Measurements from ENCODE around the gene WDFY4.

WDFY4 gene

GRCh38 chr10:48720611-48721010 lies 35.9 kb downstream of the WDFY4 start:
- Mint-ChIP-seq H3K4me1 (ENCODE audit: low read depth in 2 of 2) (no peaks in the 10 kb centered on the region), H3K27me3 (peaks cover 0 to 5% of the 10 kb centered on the region in 2 donors)
- ATAC-seq (replicated peaks), result no peak

DNA sequence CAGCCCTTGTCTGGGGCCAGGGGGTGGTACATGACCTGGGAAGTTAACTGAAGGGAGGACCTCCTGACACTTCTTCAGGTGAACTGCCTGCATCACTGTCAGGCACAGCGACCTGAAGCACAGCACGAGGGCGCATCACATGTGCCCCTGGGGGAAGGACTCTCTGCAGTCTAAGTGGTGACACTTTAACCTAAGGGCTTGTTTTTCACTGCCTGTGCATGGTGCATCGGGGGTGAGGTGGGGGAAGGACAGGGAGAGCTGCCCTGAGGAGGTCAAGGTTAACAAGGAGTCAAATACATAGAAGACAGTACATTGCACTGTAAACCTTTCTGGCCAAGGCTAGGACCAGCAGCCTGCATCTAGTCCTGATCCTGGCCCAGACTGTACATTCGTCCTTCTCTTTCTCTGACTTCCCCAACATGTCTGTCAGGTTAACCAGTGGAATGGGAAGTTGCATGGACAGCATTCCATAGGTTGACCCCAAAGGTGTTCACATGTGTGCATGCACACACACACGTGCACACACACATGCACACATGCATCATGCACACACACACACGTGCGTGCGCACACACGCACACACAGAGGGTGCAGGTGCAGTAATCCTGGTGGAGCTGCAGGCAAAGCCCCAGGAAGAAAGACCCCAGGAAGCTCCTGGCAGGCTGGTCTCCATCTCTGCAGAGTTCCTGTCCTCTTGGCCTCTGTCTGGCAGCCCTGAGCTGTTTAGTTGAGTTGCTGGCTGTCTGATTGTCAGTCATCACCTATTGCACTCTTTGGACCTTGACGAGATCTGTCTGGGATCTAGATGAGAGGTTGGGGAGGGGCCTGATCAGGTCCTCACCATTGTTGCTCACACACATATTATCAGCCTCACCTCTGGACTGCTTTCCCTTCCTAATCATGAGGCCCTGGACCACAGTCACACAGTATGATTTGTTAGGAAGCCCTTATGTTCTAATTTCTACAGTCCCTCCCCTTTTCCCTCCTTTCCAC lies 37.8 kb downstream of the WDFY4 start:
- no peak overlapping the region for H3K4me3 Mint-ChIP-seq
- ATAC-seq (replicated peaks) (no peak), DNase-seq (no peak)
- H3K27me3 Mint-ChIP-seq, result peaks cover 5 to 6% of the 10 kb centered on the region in 2 donors
- H3K9me3 Mint-ChIP-seq, result no peaks in the 10 kb centered on the region
- H3K27ac Mint-ChIP-seq, result no peak overlapping the region
- peaks cover 4% of the 10 kb centered on the region for H3K36me3 Mint-ChIP-seq (ENCODE audit: insufficient read depth)
- H3K4me1 Mint-ChIP-seq (ENCODE audit: low read depth in 2 of 2), result no peaks in the 10 kb centered on the region

More at GRCh38 chr10:48720611-48721010, 35.9 kb downstream of the WDFY4 start:
- DNase-seq, result no peak
- Mint-ChIP-seq H3K27ac (no peak overlapping the region), H3K9me3 (no peaks in the 10 kb centered on the region), H3K4me3 (no peak overlapping the region), H3K36me3 (ENCODE audit: insufficient read depth) (peaks cover 4% of the 10 kb centered on the region)

- H3K9me3 Mint-ChIP-seq, result no peaks in the 10 kb centered on the region
- no peak overlapping the region for H3K4me3 Mint-ChIP-seq
- no peak overlapping the region for H3K27ac Mint-ChIP-seq
- no peak for ATAC-seq (replicated peaks)
- H3K36me3 Mint-ChIP-seq (ENCODE audit: insufficient read depth), result peaks cover 4% of the 10 kb centered on the region
- H3K27me3 Mint-ChIP-seq, result peaks cover 5 to 20% of the 10 kb centered on the region in 2 donors
- H3K4me1 Mint-ChIP-seq (ENCODE audit: low read depth in 2 of 2), result no peaks in the 10 kb centered on the region
- no peak for DNase-seq
These were observed 39.5 kb downstream of the WDFY4 start for GRCh38 chr10:48724127-48724526.

DNA sequence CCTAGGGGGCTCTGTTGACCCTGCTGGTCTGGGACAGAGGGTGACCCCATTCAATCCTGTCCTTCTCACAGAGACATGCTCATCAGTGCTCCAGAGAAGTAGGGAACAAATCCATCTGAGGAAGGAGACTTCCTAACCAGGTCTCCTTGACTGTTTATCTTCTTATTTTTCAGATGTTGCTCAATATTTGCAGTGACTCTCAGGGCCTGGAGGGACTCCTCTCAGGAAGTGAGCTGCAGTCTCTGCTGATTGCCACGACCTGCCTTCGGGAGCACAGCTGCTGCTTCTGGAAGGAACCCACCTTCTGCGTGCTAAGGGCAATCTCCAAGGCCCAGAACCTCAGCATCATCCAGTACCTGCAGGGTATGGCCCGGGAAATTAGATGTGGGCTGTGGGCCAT lies 41.0 kb downstream of the WDFY4 start:
- Mint-ChIP-seq H3K27me3 (peaks cover 5 to 28% of the 10 kb centered on the region in 2 donors), H3K9me3 (no peaks in the 10 kb centered on the region), H3K4me1 (ENCODE audit: low read depth in 2 of 2) (no peaks in the 10 kb centered on the region), H3K36me3 (ENCODE audit: insufficient read depth) (peaks cover 4% of the 10 kb centered on the region), H3K4me3 (no peak overlapping the region), H3K27ac (no peak overlapping the region)
- no peak for DNase-seq
- no peak for ATAC-seq (replicated peaks)

GRCh38 chr10:48727866-48728265 lies 43.2 kb downstream of the WDFY4 start:
- DNase-seq, result no peak
- Mint-ChIP-seq H3K4me1 (ENCODE audit: low read depth in 2 of 2) (no peaks in the 10 kb centered on the region), H3K27ac (no peak overlapping the region), H3K27me3 (peaks cover 5 to 36% of the 10 kb centered on the region in 2 donors), H3K9me3 (no peaks in the 10 kb centered on the region), H3K4me3 (no peak overlapping the region), H3K36me3 (ENCODE audit: insufficient read depth) (peaks cover 4% of the 10 kb centered on the region)
- no peak for ATAC-seq (replicated peaks)

DNA sequence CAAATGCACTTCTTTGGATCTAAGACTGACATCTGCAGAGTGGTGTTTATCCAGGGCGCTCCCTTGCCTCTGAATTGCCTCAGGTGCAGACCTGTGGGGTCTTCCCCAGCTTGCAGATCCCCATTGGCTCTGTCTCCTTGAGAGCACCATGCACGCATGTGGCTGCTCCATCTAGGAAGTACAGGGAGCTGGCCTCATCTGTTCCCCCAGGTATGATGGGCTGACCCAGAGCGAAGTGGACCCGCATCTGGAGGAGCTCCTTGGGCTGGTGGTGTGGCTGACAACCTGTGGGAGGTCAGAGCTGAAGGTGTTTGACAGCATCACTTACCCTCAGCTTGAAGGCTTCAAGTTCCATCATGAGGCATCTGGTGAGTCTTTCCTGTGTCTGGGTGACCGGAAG lies 44.5 kb downstream of the WDFY4 start:
- H3K4me1 Mint-ChIP-seq (ENCODE audit: low read depth in 2 of 2), result no peaks in the 10 kb centered on the region

DNA sequence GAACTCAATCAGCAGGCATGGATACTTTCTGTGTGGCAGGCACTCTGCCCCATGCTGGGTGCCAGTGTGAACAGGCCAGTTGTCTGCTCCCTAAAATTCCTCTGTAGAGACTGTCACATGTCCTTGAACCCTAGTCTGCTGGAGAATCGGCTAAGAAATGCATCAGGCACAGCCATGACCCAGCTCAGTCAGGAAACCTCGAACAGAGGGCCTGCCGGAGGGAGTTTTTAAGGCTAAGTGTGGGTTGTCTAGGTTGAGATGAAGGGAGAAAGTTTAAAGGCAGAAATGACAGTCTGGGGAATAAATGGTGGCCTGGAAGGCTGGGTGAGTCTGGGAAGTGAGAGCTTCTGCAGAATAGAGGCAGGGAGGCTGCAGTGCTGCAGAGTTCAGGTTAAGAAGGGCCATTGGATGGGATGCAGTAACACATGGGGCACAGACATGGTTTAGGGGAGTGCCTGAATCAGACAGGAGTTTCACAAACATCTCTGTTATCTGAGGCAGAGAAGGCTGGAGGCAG lies 45.3 kb downstream of the WDFY4 start:
- Mint-ChIP-seq H3K4me1 (ENCODE audit: low read depth in 2 of 2) (no peaks in the 10 kb centered on the region), H3K9me3 (no peaks in the 10 kb centered on the region), H3K27me3 (peaks cover 5 to 37% of the 10 kb centered on the region in 2 donors), H3K4me3 (no peak overlapping the region), H3K36me3 (ENCODE audit: insufficient read depth) (no peaks in the 10 kb centered on the region), H3K27ac (no peak overlapping the region)
- no peak for DNase-seq
- ATAC-seq (replicated peaks), result no peak

More for the DNA sequence above, 44.5 kb downstream of the WDFY4 start:
- Mint-ChIP-seq H3K27ac (no peak overlapping the region), H3K36me3 (ENCODE audit: insufficient read depth) (no peaks in the 10 kb centered on the region), H3K9me3 (no peaks in the 10 kb centered on the region), H3K27me3 (peaks cover 5 to 37% of the 10 kb centered on the region in 2 donors), H3K4me3 (no peak overlapping the region)
- ATAC-seq (replicated peaks), result no peak
- no peak for DNase-seq

- H3K27ac Mint-ChIP-seq, result no peak overlapping the region
- H3K27me3 Mint-ChIP-seq, result peaks cover 5 to 37% of the 10 kb centered on the region in 2 donors
- H3K36me3 Mint-ChIP-seq (ENCODE audit: insufficient read depth), result no peaks in the 10 kb centered on the region
- no peak for ATAC-seq (replicated peaks)
- H3K4me1 Mint-ChIP-seq (ENCODE audit: low read depth in 2 of 2), result no peaks in the 10 kb centered on the region
- no peaks in the 10 kb centered on the region for H3K9me3 Mint-ChIP-seq
- DNase-seq, result no peak
- H3K4me3 Mint-ChIP-seq, result no peak overlapping the region
These were observed 46.5 kb downstream of the WDFY4 start for GRCh38 chr10:48731141-48731540.

DNA sequence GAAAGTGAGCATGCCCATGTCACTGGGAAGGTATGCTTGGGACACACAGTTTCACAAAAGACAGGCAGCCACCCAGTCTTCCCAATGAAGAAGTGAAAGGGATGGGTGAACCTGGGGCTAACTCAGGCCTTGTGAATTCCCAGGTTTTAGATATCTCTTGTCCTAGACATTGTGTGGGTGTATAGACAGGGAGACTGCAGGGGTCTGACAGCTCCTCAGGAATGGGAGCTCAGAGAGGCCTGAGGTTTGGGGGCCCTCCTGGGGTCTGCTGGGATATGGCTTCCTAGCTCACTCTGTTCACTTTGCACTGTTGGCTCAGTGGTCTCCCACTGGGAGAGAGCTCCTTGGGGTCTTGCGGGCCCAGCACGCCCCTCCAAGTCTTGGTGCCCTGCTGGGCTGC lies 47.0 kb downstream of the WDFY4 start:
- Mint-ChIP-seq H3K36me3 (ENCODE audit: insufficient read depth) (no peaks in the 10 kb centered on the region), H3K9me3 (no peaks in the 10 kb centered on the region), H3K27ac (no peak overlapping the region), H3K4me3 (no peak overlapping the region), H3K4me1 (ENCODE audit: low read depth in 2 of 2) (no peaks in the 10 kb centered on the region), H3K27me3 (peaks cover 5 to 37% of the 10 kb centered on the region in 2 donors)
- no peak for ATAC-seq (replicated peaks)
- no peak for DNase-seq

DNA sequence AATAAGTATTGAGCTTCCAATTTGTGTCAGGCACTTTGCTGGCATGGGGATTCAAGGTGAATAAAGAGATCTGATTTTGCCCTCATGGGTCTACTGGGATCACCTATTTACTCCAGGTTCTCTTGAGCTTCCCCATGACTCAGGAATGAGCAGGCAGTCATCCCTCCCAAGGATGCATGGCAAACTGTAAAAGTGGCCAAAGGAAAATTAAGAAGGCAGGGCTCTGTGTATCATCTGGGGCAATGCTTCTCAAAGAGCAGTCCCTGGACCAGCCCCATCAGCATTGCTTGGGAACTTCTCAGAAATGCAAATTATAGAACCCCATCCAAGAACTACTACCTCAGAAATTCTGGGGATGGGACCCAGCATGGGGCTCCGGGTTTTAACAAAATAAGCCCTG lies 48.7 kb downstream of the WDFY4 start:
- no peak for DNase-seq
- ATAC-seq (replicated peaks), result no peak
- Mint-ChIP-seq H3K27ac (no peak overlapping the region), H3K4me3 (no peak overlapping the region), H3K4me1 (ENCODE audit: low read depth in 2 of 2) (no peaks in the 10 kb centered on the region), H3K9me3 (no peaks in the 10 kb centered on the region), H3K27me3 (peaks cover 11 to 24% of the 10 kb centered on the region in 2 donors), H3K36me3 (ENCODE audit: insufficient read depth) (no peaks in the 10 kb centered on the region)

DNA sequence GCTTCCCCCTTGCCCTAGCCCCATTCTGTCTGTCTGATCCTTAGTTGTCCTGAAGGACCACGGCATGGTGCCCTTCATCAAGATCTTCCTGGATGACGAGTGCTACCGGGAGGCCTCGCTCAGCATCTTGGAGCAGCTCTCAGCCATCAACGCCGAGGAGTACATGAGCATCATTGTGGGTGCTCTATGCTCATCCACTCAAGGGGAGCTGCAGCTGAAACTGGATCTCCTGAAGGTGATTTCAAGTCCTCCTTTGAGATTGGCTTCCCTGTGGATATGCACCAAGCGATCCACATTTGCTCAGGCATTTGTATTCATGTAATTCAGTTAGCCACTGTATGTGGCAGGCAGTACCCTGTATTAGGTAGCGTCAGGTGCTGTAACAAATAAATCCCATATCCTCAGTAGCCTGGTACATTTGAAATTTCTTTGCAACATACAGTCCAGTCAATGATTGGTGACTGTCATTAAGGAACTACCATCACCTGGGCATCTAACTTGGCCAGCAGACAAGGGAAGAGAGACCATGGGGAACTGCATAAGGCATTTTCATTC lies 51.2 kb downstream of the WDFY4 start:
- ATAC-seq (replicated peaks) (no peak), DNase-seq (no peak)
- H3K27me3 Mint-ChIP-seq, result peaks cover 10 to 12% of the 10 kb centered on the region in 2 donors
- H3K4me1 Mint-ChIP-seq (ENCODE audit: low read depth in 2 of 2), result no peaks in the 10 kb centered on the region
- H3K9me3 Mint-ChIP-seq, result no peaks in the 10 kb centered on the region
- no peak overlapping the region for H3K27ac Mint-ChIP-seq
- H3K36me3 Mint-ChIP-seq (ENCODE audit: insufficient read depth), result no peaks in the 10 kb centered on the region
- H3K4me3 Mint-ChIP-seq, result no peak overlapping the region

GRCh38 chr10:48736596-48736995 lies 51.9 kb downstream of the WDFY4 start:
- Mint-ChIP-seq H3K4me3 (no peak overlapping the region), H3K27ac (no peak overlapping the region), H3K36me3 (ENCODE audit: insufficient read depth) (no peaks in the 10 kb centered on the region), H3K4me1 (ENCODE audit: low read depth in 2 of 2) (no peaks in the 10 kb centered on the region), H3K9me3 (no peaks in the 10 kb centered on the region), H3K27me3 (peaks cover 10 to 12% of the 10 kb centered on the region in 2 donors)
- no peak for ATAC-seq (replicated peaks)
- no peak for DNase-seq

- Mint-ChIP-seq H3K36me3 (ENCODE audit: insufficient read depth) (no peaks in the 10 kb centered on the region), H3K9me3 (no peaks in the 10 kb centered on the region), H3K27ac (no peak overlapping the region), H3K4me1 (ENCODE audit: low read depth in 2 of 2) (no peaks in the 10 kb centered on the region), H3K4me3 (no peak overlapping the region), H3K27me3 (peaks cover under 1 to 12% of the 10 kb centered on the region in 2 donors)
- ATAC-seq (replicated peaks), result no peak
- DNase-seq, result no peak
These were observed 53.2 kb downstream of the WDFY4 start for GRCh38 chr10:48737886-48738285.

DNA sequence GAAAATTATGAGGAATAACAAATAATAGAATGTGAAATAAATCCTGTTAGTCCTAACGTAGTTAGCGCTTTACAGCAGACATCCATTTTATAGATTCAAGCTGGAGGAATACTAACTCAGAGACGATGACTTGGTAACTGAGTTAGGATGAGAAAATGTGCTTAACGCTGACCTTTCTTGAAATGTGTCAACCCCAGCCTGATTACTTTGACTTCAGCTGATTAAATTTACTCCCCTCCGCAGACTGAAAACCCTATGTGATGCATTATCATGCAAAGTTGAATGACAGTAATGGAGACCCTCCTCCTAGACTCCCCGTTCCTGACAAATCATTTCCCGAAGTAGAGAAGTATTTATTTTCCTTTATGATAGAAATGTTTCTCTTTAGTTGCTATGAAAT lies 54.5 kb downstream of the WDFY4 start:
- Mint-ChIP-seq H3K9me3 (no peaks in the 10 kb centered on the region), H3K4me1 (ENCODE audit: low read depth in 2 of 2) (no peaks in the 10 kb centered on the region), H3K27ac (no peak overlapping the region), H3K4me3 (no peak overlapping the region), H3K36me3 (ENCODE audit: insufficient read depth) (no peaks in the 10 kb centered on the region), H3K27me3 (peaks cover 0 to 12% of the 10 kb centered on the region in 2 donors)
- DNase-seq, result no peak
- no peak for ATAC-seq (replicated peaks)

Data from effector memory CD8-positive, alpha-beta T cell (primary cell).